ENCODE measurements around the gene FGF14.

The FGF14 gene

GRCh38 chr13:101965096-101965495 is 436.8 kb downstream of the FGF14 start:
- in situ Hi-C loops (cut with MboI; ENCODE audit: low pct_unique_long_range_greater_than_20kb, low sequenced_read_pairs, unreplicated experiment): no loop called here
- no peak for TF ChIP-seq CTCF (IDR thresholded peaks at IDR 0.05; ENCODE audit: extremely low read depth, insufficient read depth, missing control alignments)
- no peak for DNase-seq (ENCODE audit: low spot score)

GRCh38 chr13:101959016-101959415 is 442.8 kb downstream of the FGF14 start:
- no peak for DNase-seq (ENCODE audit: low spot score)
- no peak for TF ChIP-seq CTCF (IDR thresholded peaks at IDR 0.05; ENCODE audit: extremely low read depth, insufficient read depth, missing control alignments)
- in situ Hi-C loops (cut with MboI; ENCODE audit: low pct_unique_long_range_greater_than_20kb, low sequenced_read_pairs, unreplicated experiment): no loop called here

GRCh38 chr13:101955764-101956163 is 446.1 kb downstream of the FGF14 start:
- DNase-seq (ENCODE audit: low spot score): no peak
- in situ Hi-C loops (cut with MboI; ENCODE audit: low pct_unique_long_range_greater_than_20kb, low sequenced_read_pairs, unreplicated experiment): no loop called here

DNA sequence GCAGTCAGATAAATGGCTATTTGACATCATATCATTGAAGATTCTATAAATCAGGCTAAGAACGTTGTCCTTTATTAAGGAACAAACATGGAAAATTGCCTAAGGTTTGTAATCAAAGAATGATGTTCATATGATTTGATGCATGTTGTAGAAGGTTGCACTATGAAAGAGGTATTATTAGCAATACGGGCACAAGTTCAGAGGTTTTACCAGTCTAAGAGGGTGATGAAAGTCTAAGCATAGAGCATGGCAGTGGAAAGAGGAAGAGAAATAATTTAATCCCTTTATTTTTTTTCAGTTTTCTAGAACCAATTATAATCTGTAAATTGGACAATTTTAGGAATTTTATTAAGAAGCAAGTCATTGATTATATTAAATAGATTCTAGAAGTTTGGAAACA is 450.7 kb downstream of the FGF14 start:
- DNase-seq (ENCODE audit: low spot score): no peak
- no peak for TF ChIP-seq CTCF (IDR thresholded peaks at IDR 0.05; ENCODE audit: extremely low read depth, insufficient read depth, missing control alignments)
- in situ Hi-C loops (cut with MboI; ENCODE audit: low pct_unique_long_range_greater_than_20kb, low sequenced_read_pairs, unreplicated experiment): no loop called here

More at GRCh38 chr13:101955764-101956163, 446.1 kb downstream of the FGF14 start:
- TF ChIP-seq CTCF (IDR thresholded peaks at IDR 0.05; ENCODE audit: extremely low read depth, insufficient read depth, missing control alignments): no peak

DNA sequence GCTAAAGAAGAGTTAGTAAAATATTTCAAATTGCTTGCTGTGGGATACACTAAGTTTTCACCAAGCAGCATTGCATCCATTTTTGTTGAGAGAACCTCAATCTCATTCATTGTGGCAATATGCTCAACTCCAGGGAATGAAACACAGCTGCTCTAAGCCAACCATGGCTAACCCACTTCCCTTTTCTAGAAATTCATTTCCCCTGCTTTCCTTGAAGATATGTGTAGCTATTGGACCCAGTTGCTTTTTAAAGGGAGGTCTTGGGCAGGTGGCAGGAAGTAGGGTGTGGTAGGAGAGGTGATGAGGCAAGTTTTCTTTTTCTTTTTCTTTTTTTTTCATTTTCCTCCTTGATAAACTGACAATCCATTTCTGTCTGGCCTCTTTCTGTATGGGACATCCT is 452.2 kb downstream of the FGF14 start:
- in situ Hi-C loops (cut with MboI; ENCODE audit: low pct_unique_long_range_greater_than_20kb, low sequenced_read_pairs, unreplicated experiment): no loop called here
- DNase-seq (ENCODE audit: low spot score): no peak
- TF ChIP-seq CTCF (IDR thresholded peaks at IDR 0.05; ENCODE audit: extremely low read depth, insufficient read depth, missing control alignments): no peak

DNA sequence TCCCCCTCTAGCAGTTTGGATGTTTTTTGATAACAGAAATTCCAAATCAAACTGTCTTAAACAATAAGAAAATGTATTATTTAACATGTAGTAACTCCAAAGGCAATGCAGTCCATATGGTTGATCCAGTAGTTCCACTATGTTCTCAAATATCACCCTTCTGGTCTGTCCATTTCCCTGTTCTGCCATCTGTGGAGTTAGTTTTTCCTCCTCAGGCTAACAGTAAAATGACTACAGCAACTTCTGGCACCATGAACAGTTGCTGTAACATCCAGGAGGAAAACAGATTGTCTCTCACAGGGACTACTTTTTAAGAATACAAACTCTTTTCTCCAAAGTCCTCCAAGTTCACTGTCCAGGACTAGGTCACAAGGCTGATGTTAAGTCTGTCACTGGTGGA is 455.4 kb downstream of the FGF14 start:
- in situ Hi-C loops (cut with MboI; ENCODE audit: low pct_unique_long_range_greater_than_20kb, low sequenced_read_pairs, unreplicated experiment): no loop called here
- DNase-seq (ENCODE audit: low spot score): no peak
- no peak for TF ChIP-seq CTCF (IDR thresholded peaks at IDR 0.05; ENCODE audit: extremely low read depth, insufficient read depth, missing control alignments)

DNA sequence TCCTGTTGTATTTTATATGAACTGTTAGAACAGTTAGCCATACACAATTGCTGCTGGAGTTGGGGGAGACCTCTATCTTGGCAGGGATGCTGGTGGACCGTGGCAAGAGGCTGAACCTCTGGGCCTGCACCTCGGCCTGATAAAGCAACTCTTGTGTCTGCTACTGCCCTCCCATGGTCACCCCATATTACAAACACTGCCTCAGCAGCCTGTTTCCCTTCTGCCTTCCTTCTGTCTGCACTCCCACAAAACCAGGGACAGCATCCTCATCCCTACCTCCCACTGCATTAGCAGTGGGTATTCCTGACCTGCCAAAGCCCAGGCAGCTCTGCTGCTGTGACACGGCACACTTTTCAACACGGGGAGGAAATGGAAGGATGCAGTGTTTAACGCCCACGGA is 456.4 kb downstream of the FGF14 start:
- no peak for DNase-seq (ENCODE audit: low spot score)
- in situ Hi-C loops (cut with MboI; ENCODE audit: low pct_unique_long_range_greater_than_20kb, low sequenced_read_pairs, unreplicated experiment): no loop called here
- TF ChIP-seq CTCF (IDR thresholded peaks at IDR 0.05; ENCODE audit: extremely low read depth, insufficient read depth, missing control alignments): no peak

All from GM13977 (cell line).